Measurements from ENCODE around the gene RSF1. TPM values are rescaled to one million over a fixed set of nuclear protein-coding genes. Genes with fewer than 3 reads are reported as not detected.

Gene RSF1
- total RNA-seq, 4 donors from 2014 or later, result 69.3 to 127 (median 77.0) TPM

DNA sequence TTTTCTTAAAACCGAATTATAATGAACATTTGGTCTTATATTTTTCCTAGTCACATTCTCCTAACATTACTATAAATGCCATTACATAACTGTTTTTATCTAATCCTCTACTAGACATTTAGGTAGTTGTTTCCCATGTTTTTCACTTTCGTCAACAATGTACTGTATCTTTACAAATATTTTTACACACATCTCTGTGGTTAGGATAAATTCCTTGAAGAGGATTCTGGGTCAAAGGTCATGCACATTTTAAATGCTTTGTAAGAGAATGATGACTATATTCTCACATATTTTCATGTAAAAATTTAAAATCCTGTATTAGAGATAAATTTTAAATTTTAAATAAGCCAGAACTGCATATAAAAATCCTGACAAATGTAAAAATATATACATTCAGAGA is 121.6 kb downstream of the RSF1 start:
- 76 to 82% methylated on average over 2 of the region's 2 CpGs for WGBS, 2 donors
- no peak overlapping the region for H3K4me3 ChIP-seq
- TF ChIP-seq EP300 (IDR thresholded peaks at IDR 0.05) (no peak), POLR2A (IDR thresholded peaks at IDR 0.05) (no peak)
- TF ChIP-seq, protein P1, sequence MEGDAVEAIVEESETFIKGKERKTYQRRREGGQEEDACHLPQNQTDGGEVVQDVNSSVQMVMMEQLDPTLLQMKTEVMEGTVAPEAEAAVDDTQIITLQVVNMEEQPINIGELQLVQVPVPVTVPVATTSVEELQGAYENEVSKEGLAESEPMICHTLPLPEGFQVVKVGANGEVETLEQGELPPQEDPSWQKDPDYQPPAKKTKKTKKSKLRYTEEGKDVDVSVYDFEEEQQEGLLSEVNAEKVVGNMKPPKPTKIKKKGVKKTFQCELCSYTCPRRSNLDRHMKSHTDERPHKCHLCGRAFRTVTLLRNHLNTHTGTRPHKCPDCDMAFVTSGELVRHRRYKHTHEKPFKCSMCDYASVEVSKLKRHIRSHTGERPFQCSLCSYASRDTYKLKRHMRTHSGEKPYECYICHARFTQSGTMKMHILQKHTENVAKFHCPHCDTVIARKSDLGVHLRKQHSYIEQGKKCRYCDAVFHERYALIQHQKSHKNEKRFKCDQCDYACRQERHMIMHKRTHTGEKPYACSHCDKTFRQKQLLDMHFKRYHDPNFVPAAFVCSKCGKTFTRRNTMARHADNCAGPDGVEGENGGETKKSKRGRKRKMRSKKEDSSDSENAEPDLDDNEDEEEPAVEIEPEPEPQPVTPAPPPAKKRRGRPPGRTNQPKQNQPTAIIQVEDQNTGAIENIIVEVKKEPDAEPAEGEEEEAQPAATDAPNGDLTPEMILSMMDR (IDR thresholded peaks at IDR 0.05), result no peak
- H3K27me3 ChIP-seq, result no peaks in the 10 kb centered on the region
- H3K27ac ChIP-seq, result no peak overlapping the region
- no peaks in the 10 kb centered on the region for H3K4me1 ChIP-seq
- DNase-seq (ENCODE audit: low spot score in 2 of 2), result no peak
- H3K36me3 ChIP-seq, result peaks cover 0 to 49% (median 5%) of the 10 kb centered on the region in 3 donors
- no peaks in the 10 kb centered on the region for H3K9me3 ChIP-seq

DNA sequence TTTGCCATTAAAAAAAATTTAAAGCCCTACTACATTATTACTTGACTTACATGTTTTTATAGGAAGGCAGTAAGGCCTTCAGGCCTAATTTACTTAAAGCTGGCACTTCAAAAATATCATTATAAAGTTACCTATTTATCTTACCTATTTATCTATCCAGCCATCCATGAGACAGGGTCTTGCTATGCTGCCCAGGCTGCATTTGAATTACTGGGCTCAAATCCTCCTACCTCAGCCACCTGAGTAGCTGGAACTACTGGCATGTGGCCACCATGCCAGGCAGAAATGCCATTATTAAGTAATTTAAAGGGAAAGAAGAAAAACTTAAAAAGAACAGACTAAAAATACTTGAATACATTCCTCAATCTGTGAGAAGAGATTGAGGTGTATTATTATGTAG is 122.7 kb downstream of the RSF1 start:
- Histone ChIP-seq H3K27me3 (no peaks in the 10 kb centered on the region), H3K27ac (no peak overlapping the region), H3K9me3 (no peaks in the 10 kb centered on the region), H3K4me1 (no peaks in the 10 kb centered on the region), H3K36me3 (peaks cover 0 to 59% (median 5%) of the 10 kb centered on the region in 3 donors), H3K4me3 (no peak overlapping the region)
- TF ChIP-seq, protein P1 (IDR thresholded peaks at IDR 0.05), result no peak
- TF ChIP-seq EP300 (IDR thresholded peaks at IDR 0.05) (no peak), POLR2A (IDR thresholded peaks at IDR 0.05) (no peak)
- DNase-seq (ENCODE audit: low spot score in 2 of 2), result no peak

- 97 to 100% methylated on average over 1 of the region's 1 CpG for WGBS, 2 donors
- H3K36me3 ChIP-seq, result peaks cover 0 to 68% (median 5%) of the 10 kb centered on the region in 3 donors
- TF ChIP-seq, protein P1 (IDR thresholded peaks at IDR 0.05), result no peak
- no peak for TF ChIP-seq EP300 (IDR thresholded peaks at IDR 0.05)
- no peak for TF ChIP-seq POLR2A (IDR thresholded peaks at IDR 0.05)
- H3K4me1 ChIP-seq, result no peaks in the 10 kb centered on the region
- DNase-seq (ENCODE audit: low spot score in 2 of 2), result no peak
- H3K27ac ChIP-seq, result no peak overlapping the region
- no peak overlapping the region for H3K4me3 ChIP-seq
- no peaks in the 10 kb centered on the region for H3K27me3 ChIP-seq
- H3K9me3 ChIP-seq, result no peaks in the 10 kb centered on the region
Measured at GRCh38 chr11:77695417-77695816, 125.1 kb downstream of the RSF1 start.

- no peaks in the 10 kb centered on the region for H3K4me1 ChIP-seq
- no peaks in the 10 kb centered on the region for H3K9me3 ChIP-seq
- no peak overlapping the region for H3K27ac ChIP-seq
- peaks cover 0 to 81% (median 0%) of the 10 kb centered on the region in 3 donors for H3K36me3 ChIP-seq
- no peak for DNase-seq (ENCODE audit: low spot score in 2 of 2)
- no peaks in the 10 kb centered on the region for H3K27me3 ChIP-seq
- 96 to 97% methylated on average over 3 of the region's 3 CpGs for WGBS, 2 donors
- no peak overlapping the region for H3K4me3 ChIP-seq
- no peak for TF ChIP-seq POLR2A (IDR thresholded peaks at IDR 0.05)
- TF ChIP-seq EP300 (IDR thresholded peaks at IDR 0.05), result no peak
- TF ChIP-seq, protein P1 (IDR thresholded peaks at IDR 0.05), result no peak
Measured at GRCh38 chr11:77690649-77691048, 129.9 kb downstream of the RSF1 start.

DNA sequence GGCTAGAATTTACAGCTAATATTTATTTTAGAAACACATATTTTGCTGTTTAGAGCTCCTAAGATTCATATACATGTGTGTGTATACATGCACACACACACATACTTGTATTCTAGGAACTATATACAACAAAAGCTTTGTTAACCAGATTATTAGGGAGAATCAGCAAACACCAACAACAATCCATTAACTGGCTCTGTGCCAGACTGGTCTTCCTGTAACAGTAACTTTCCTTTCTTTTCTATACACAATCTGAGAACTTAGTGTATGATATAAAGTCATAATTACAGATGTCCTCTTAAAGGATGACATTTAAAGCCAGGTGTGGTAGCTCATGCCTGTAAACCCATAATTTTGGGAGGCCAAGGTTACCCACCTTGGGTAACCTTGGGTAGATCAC is 133.4 kb downstream of the RSF1 start:
- no peaks in the 10 kb centered on the region for H3K4me1 ChIP-seq
- peaks cover 0 to 90% (median 9%) of the 10 kb centered on the region in 3 donors for H3K36me3 ChIP-seq
- no peak overlapping the region for H3K4me3 ChIP-seq
- no peaks in the 10 kb centered on the region for H3K9me3 ChIP-seq
- no peaks in the 10 kb centered on the region for H3K27me3 ChIP-seq
- H3K27ac ChIP-seq, result no peak overlapping the region
- TF ChIP-seq, protein P1 (IDR thresholded peaks at IDR 0.05), result no peak
- TF ChIP-seq EP300 (IDR thresholded peaks at IDR 0.05), result no peak
- TF ChIP-seq POLR2A (IDR thresholded peaks at IDR 0.05), result no peak
- DNase-seq (ENCODE audit: low spot score in 2 of 2), result no peak
